NCI-H146 treated with DMSO at 0.1 percent for 48 hours (cell line): Measurements from ENCODE around the gene GADD45A.

Source experiments
- DNase-seq: peaks from one replicate; lab custom pipeline; 2025; ENCODE audit not compliant: unreplicated experiment; lab: John Stamatoyannopoulos, UW

Gene GADD45A

GRCh38 chr1:67687649-67688048, 2.6 kb downstream of the GADD45A start:
- no peak for DNase-seq

- DNase-seq: no peak
Observed at GRCh38 chr1:67688526-67689219, 3.7 kb downstream of the GADD45A start.

- DNase-seq: no peak
Observed at GRCh38 chr1:67689267-67690017, 4.4 kb downstream of the GADD45A start.

- no peak for DNase-seq
Observed at GRCh38 chr1:67690018-67690363, 5.0 kb downstream of the GADD45A start.

- DNase-seq: no peak
Observed at GRCh38 chr1:67690411-67690810, 5.4 kb downstream of the GADD45A start.

GRCh38 chr1:67691712-67692111, 6.7 kb downstream of the GADD45A start:
- DNase-seq: no peak

GRCh38 chr1:67695963-67696362, 11.0 kb downstream of the GADD45A start:
- no peak for DNase-seq

- DNase-seq: no peak
Observed at GRCh38 chr1:67696708-67697107, 11.7 kb downstream of the GADD45A start.

GRCh38 chr1:67700220-67700619, 15.2 kb downstream of the GADD45A start:
- no peak for DNase-seq

- peak; percentile 98 for DNase-seq
Observed at GRCh38 chr1:67700692-67701410, 15.8 kb downstream of the GADD45A start.

- DNase-seq: no peak
Observed at GRCh38 chr1:67701876-67702275, 16.9 kb downstream of the GADD45A start.

- no peak for DNase-seq
Observed at GRCh38 chr1:67704351-67704750, 19.4 kb downstream of the GADD45A start.

GRCh38 chr1:67705735-67706453, 20.9 kb downstream of the GADD45A start:
- DNase-seq: no peak

- DNase-seq: no peak
Observed at GRCh38 chr1:67708606-67709005, 23.6 kb downstream of the GADD45A start.

GRCh38 chr1:67710417-67710816, 25.4 kb downstream of the GADD45A start:
- DNase-seq: no peak

- no peak for DNase-seq
Observed at GRCh38 chr1:67711158-67711854, 26.3 kb downstream of the GADD45A start.

GRCh38 chr1:67711855-67712212, 26.8 kb downstream of the GADD45A start:
- DNase-seq: peak; percentile 10

GRCh38 chr1:67713057-67713846, 28.3 kb downstream of the GADD45A start:
- DNase-seq: peak; percentile 93

GRCh38 chr1:67715819-67716218, 30.8 kb downstream of the GADD45A start:
- no peak for DNase-seq

GRCh38 chr1:67716800-67717199, 31.8 kb downstream of the GADD45A start:
- no peak for DNase-seq
